HG03432 (cell line): Measurements from ENCODE around the gene TFAP2A.

Experiments used
- ATAC-seq: cut with Tn5 transposase; IDR thresholded peaks from one replicate; pipeline ENCODE4 v1.9.1; 2021; ENCODE audit warnings: mild to moderate bottlenecking, moderate library complexity; ENCODE audit not compliant: unreplicated experiment

Gene TFAP2A

DNA sequence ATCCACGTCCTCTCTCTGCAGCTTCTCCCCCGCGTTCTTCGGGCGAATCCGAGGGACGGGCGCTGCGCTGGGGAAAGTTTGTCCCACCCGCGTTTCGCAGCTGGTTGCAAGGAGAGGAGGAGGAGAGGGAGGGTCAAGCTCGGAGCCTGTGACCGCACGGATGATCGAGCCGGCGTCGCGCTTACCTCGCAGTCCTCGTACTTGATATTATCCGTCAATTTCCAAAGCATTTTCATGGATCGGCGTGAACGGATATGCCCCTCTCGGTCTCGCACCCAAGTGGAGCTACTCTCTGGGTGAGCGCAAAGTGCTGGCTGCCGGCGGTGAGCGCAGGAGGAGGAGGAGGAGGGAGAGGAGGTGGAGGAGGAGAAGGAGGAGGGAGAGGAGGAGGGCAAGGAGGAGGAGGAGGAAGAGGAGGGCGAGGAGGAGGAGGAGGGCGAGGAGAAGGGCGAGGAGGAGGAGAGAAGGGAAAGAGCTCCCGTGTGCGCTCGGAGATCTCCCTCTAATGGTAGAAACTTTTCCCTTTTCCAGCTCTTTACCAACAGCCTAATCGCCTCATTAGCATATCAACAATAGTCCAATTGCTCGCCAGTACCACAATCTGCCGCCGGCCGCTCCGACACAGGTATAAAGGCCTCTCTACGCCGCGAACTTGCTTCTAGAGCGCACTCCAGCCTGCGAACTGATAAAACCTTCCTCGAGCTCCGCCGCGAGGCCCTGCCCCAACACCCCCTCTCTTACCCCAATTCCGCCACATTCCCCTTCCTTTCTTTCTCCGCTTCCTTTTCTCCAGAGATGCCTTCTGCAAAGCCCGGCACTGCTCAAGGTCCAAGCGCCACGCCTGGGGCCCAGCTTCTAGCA, at the start of gene TFAP2A:
TFAP2A (minus strand) TSS at position 319 of the 861 bp plus-strand sequence; CDS start at position 236, 83 bp downstream.
- ATAC-seq = no peak

GRCh38 chr6:10463491-10464481, 48.9 kb upstream of the TFAP2A start:
- no peak for ATAC-seq

- no peak for ATAC-seq
Measured at GRCh38 chr6:10463040-10463439, 48.2 kb upstream of the TFAP2A start.

DNA sequence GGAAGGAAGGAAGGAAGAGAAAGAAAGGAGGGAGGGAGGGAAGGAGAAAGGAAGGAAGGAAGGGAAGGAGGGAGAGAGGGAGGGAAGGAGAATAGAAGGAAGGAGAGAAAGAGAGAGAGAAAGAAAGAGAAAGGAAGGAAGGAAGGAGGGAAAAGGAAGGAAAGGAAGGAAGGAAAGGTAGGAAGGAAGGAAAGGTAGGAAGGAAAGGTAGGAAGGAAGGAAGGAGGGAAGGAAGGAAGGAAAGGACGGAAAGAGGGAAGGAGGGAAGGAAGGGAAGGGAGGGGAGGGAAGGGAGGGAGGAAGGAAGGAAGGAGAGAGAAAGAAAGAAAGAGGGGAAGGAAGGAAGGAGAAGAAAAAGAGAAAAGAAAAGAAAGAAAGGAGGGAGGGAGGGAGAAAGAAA, 47.0 kb upstream of the TFAP2A start:
- ATAC-seq = no peak

- ATAC-seq = peak; percentile 96
Measured at GRCh38 chr6:10460096-10460495, 45.2 kb upstream of the TFAP2A start.

- no peak for ATAC-seq
Measured at GRCh38 chr6:10458287-10458686, 43.4 kb upstream of the TFAP2A start.

GRCh38 chr6:10453596-10453995, 38.7 kb upstream of the TFAP2A start:
- no peak for ATAC-seq

DNA sequence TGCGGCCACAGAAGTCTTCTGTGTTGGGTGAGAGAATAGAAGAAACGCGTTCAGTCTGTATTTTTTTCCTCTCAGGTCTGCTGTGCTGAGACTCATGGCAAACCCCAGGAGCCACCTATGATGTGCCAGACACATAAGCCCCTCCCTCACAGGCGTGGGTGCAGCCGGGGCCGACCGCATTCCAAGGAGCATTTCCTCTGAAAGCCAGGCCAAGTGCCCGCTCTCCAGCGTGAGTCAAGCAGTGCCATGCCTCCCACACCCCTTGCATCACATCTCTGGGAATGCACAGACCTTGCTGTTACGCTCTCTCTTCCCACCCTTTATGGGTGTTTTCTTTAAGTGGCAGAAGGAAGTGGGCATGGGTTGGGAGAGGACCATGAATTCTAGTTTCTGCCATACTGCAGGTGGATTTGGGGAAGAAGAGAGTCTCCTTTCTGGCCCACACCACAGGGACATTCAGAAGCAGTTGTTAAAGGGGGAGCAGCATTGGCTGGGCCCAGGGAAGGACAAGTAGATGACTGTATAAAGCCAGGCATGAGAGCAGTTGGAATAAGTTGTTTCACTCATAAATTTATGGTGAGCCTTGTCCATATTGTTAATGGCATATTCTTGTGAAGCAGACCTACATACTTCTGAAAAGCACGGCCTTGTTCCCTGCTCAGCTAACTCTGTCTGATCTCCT, 37.1 kb upstream of the TFAP2A start:
- ATAC-seq = no peak

GRCh38 chr6:10451394-10451793, 36.5 kb upstream of the TFAP2A start:
- no peak for ATAC-seq

- ATAC-seq = no peak
Measured at GRCh38 chr6:10449751-10450150, 34.9 kb upstream of the TFAP2A start.

- ATAC-seq = no peak
Measured at GRCh38 chr6:10448096-10448495, 33.2 kb upstream of the TFAP2A start.

- ATAC-seq = no peak
Measured at GRCh38 chr6:10446548-10446947, 31.7 kb upstream of the TFAP2A start.

DNA sequence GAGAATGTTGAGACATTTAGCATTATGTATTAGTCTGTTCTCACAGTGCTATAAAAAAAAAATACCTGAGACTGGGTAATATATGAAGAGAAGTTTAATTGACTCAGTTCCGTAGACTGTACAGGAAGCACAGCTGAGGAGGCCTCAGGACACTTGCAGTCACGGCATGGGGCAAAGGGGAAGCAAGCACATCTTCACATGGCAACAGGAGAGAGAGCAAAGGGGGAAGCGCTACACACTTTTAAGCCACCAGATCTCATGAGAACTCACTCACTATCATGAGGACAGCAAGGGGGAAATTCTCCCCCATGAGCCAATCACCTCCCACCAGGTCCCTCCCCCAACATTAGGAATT, 26.8 kb upstream of the TFAP2A start:
- ATAC-seq = no peak

DNA sequence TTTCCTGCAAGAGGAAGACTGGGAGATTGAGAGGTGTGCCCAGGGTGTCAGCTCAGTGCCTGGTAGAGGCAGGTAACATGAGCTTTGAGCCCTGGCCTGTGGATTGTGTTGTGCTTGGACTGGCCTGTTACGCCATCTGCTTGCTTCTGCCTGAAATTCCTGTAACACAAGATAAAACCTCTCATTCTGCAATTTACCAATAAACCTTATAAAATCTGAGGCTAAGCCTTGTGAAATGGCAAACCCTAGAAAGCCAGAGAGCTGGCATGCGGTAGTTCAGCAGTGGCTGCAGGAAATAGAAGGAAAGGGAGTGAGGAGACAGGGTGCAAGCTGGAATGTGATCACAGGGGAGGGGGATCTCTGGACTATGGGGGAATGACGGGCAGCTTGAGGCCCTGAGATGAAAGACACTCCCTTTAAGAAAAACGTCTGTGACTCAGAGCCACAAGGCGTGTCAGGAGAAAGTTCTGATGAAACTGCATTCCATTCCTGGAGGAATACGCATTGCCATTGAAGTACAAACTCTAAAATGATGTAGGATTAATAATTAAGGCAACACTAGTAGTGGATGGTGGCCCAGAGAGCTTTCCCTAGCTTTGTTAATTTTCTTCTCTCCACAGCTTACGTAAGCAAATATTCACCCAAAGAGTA, 26.3 kb upstream of the TFAP2A start:
- ATAC-seq = no peak

DNA sequence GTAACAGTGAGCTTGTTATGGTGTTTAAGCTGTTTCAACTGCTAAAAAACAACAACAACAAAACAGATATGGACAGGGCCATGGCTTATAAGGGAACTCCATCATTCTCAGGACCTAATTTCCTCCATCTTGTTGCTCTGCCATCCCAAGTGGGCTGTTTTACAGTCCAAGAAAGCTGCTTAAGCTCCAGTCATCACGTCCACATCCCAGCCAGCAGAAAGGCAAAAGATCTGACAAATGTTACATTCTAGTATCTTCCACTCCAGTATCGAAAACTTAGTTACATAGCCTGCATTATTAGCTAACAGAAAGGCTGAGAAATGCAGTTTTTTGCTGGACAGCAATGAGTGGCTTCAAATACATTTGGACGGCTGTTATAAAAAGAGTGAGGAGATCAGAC, 23.0 kb upstream of the TFAP2A start:
- ATAC-seq = no peak

GRCh38 chr6:10434235-10434634, 19.4 kb upstream of the TFAP2A start:
- no peak for ATAC-seq

DNA sequence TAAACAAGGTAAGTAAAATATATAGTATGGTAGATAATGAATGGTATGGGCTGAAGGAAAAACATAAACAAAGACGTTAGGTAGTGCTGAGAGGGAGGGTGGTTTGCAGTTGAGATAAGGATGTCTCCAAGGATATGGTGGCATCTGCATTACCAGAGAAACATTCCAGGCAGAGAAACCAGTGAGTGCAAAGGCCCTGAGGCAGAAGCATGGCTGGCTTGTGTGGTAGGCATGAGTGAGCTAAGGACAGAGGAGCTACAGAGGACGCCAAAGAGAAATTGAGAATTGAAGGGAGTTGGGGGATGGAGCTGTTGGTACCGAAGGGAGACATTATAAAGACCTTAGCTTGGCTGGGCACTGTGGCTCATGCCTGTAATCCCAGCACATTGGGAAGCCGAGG, 18.4 kb upstream of the TFAP2A start:
- no peak for ATAC-seq

- no peak for ATAC-seq
Measured at GRCh38 chr6:10431423-10432164, 16.7 kb upstream of the TFAP2A start.

DNA sequence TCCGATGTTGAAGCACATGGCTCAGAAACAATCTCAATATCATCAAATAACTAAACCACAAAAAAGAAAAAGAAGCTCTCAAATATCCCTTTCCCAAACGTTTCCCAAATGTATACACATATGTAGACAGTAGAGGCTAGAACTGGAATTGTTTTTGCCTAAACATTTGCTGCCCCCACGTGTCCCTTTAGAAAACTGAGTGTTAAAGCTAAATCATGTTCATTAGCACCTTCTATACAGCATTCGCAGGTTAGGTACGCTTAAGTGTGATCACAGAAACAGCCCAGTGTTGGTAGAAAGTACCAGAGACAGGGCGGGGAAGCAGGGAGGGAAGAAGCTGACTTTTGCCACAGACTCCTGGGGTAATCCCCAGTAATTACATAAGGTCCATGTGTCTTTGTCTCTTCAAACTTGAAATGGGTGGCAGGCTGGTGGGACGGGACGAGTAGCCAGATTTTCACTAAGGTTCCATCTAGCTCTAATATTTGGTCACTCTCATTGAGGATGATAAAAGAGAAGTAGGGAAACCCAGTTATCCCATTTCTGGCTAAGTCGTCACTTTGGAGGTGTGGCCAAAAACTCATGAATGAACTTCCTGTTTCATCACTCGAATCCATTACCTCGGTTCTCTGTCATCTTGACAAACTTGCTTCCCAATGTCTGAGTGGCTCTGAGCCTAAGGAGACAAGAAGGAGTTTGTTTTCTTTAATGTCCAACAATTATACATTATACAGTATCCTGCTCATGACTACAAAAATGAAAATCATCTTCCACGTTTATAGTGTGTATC, 15.0 kb upstream of the TFAP2A start:
- ATAC-seq = peak; percentile 70
